ENCODE measurements around the gene CGB3. TPM values are rescaled to one million over a fixed set of nuclear protein-coding genes. Genes with fewer than 3 reads are reported as not detected.
"Not testable (repeated sequence)": the region's sequence is repeated elsewhere in the genome, so short reads cannot be mapped to it uniquely, and the experiment has no call there.

The CGB3 gene
- total RNA-seq, result not detected
- long read RNA-seq, result 0 reads

GRCh38 chr19:49024233-49024632, at the start of gene CGB3:
TSS of gene CGB3 (minus strand) at chr19:49024333. CDS start at chr19:49023971, 362 bp downstream.
- H3K27me3 ChIP-seq (ENCODE audit: low read depth), result peaks cover 11% of the 10 kb centered on the region
- H3K27ac ChIP-seq (replicated peaks); H3K4me1 ChIP-seq; intact Hi-C loops (cut with micrococcal nuclease); H3K4me3 ChIP-seq; H3K36me3 ChIP-seq; H3K9me3 ChIP-seq (replicated peaks); DNase-seq: not testable (repeated sequence)

- TF ChIP-seq CTCF (IDR thresholded peaks at IDR 0.05; ENCODE audit: borderline replicate concordance), result no peak
- H3K36me3 ChIP-seq, result no peaks in the 10 kb centered on the region
- peaks cover 6% of the 10 kb centered on the region for H3K4me1 ChIP-seq
- H3K9me3 ChIP-seq (replicated peaks), result no peaks in the 10 kb centered on the region
- peaks cover 75% of the 10 kb centered on the region for H3K27me3 ChIP-seq (ENCODE audit: low read depth)
- H3K4me3 ChIP-seq, result peak overlapping the region; percentile 43
- intact Hi-C loops (cut with micrococcal nuclease), result no loop called here
- no peak overlapping the region for H3K27ac ChIP-seq (replicated peaks)
- no peak for DNase-seq
Measured at GRCh38 chr19:49071860-49072547, 47.9 kb upstream of the CGB3 start.

GRCh38 chr19:49070416-49070815, 46.3 kb upstream of the CGB3 start:
- H3K4me3 ChIP-seq, result no peak overlapping the region
- DNase-seq, result no peak
- no peaks in the 10 kb centered on the region for H3K9me3 ChIP-seq (replicated peaks)
- peaks cover 88% of the 10 kb centered on the region for H3K27me3 ChIP-seq (ENCODE audit: low read depth)
- peaks cover 13% of the 10 kb centered on the region for H3K4me1 ChIP-seq
- intact Hi-C loops (cut with micrococcal nuclease), result no loop called here
- no peak overlapping the region for H3K27ac ChIP-seq (replicated peaks)
- no peaks in the 10 kb centered on the region for H3K36me3 ChIP-seq
- no peak for TF ChIP-seq CTCF (IDR thresholded peaks at IDR 0.05; ENCODE audit: borderline replicate concordance)

GRCh38 chr19:49069026-49069425, 44.9 kb upstream of the CGB3 start:
- DNase-seq, result no peak
- Histone ChIP-seq H3K27ac (replicated peaks) (no peak overlapping the region), H3K36me3 (no peaks in the 10 kb centered on the region), H3K4me3 (no peak overlapping the region), H3K27me3 (ENCODE audit: low read depth) (peaks cover 95% of the 10 kb centered on the region), H3K4me1 (peaks cover 24% of the 10 kb centered on the region), H3K9me3 (replicated peaks) (no peaks in the 10 kb centered on the region)
- intact Hi-C loops (cut with micrococcal nuclease), result no loop called here
- no peak for TF ChIP-seq CTCF (IDR thresholded peaks at IDR 0.05; ENCODE audit: borderline replicate concordance)

GRCh38 chr19:49067554-49067953, 43.4 kb upstream of the CGB3 start:
- H3K27ac ChIP-seq (replicated peaks), result no peak overlapping the region
- TF ChIP-seq CTCF (IDR thresholded peaks at IDR 0.05; ENCODE audit: borderline replicate concordance), result no peak
- H3K4me3 ChIP-seq, result no peak overlapping the region
- H3K9me3 ChIP-seq (replicated peaks), result no peaks in the 10 kb centered on the region
- H3K4me1 ChIP-seq, result peaks cover 24% of the 10 kb centered on the region
- peaks cover 95% of the 10 kb centered on the region for H3K27me3 ChIP-seq (ENCODE audit: low read depth)
- intact Hi-C loops (cut with micrococcal nuclease), result no loop called here
- no peak for DNase-seq
- no peaks in the 10 kb centered on the region for H3K36me3 ChIP-seq

- peaks cover 18% of the 10 kb centered on the region for H3K4me1 ChIP-seq
- DNase-seq, result no peak
- no peaks in the 10 kb centered on the region for H3K36me3 ChIP-seq
- H3K27me3 ChIP-seq (ENCODE audit: low read depth), result peaks cover 96% of the 10 kb centered on the region
- intact Hi-C loops (cut with micrococcal nuclease), result no loop called here
- no peaks in the 10 kb centered on the region for H3K9me3 ChIP-seq (replicated peaks)
- no peak overlapping the region for H3K4me3 ChIP-seq
- no peak for TF ChIP-seq CTCF (IDR thresholded peaks at IDR 0.05; ENCODE audit: borderline replicate concordance)
- H3K27ac ChIP-seq (replicated peaks), result no peak overlapping the region
Measured at GRCh38 chr19:49065905-49066512, 41.9 kb upstream of the CGB3 start.

All from left ventricle myocardium inferior (tissue), 1 donor.